GM23338 (cell line): ENCODE measurements around the gene RAB11FIP4. TPM values are rescaled to one million over a fixed set of nuclear protein-coding genes. Genes with fewer than 3 reads are reported as not detected.

Experiments used
- ATAC-seq: fragments of 200-7000 bp; cut with Tn5 transposase; 3 replicates; pipeline ENCODE4 v1.9.1; 2020
- DNase-seq: peaks from one replicate; pipeline ENCODE4 v3.0.0-alpha.2; 2015; ENCODE audit warnings: low spot score
- H2AFZ ChIP-seq: fragments of 200-600 bp; sonication (generic); 2 replicates; pipeline ENCODE4 v1.8.0; 2016; ENCODE audit warnings: antibody characterized with exemption, mild to moderate bottlenecking, moderate library complexity
- H3F3A ChIP-seq: fragments of 200-600 bp; sonication (generic); replicated peaks from 2 replicates; pipeline ENCODE4 v1.8.0; 2017; ENCODE audit warnings: antibody characterized with exemption, mixed run types, low read depth
- H3K27ac ChIP-seq: fragments of 200-600 bp; sonication (generic); 2 replicates; pipeline ENCODE4 v1.6.1; 2016; ENCODE audit warnings: low read depth
- H3K27me3 ChIP-seq: fragments of 200-600 bp; sonication (generic); 2 replicates; pipeline ENCODE4 v1.8.0; 2016; ENCODE audit warnings: mild to moderate bottlenecking, mixed run types, moderate library complexity; ENCODE audit not compliant: insufficient read depth
- H3K36me3 ChIP-seq: fragments of 200-600 bp; sonication (generic); 2 replicates; pipeline ENCODE4 v1.8.0; 2016; ENCODE audit warnings: mild to moderate bottlenecking; ENCODE audit not compliant: insufficient read depth
- H3K4me1 ChIP-seq: fragments of 200-600 bp; sonication (generic); 2 replicates; pipeline ENCODE4 v1.8.0; 2016; ENCODE audit warnings: mild to moderate bottlenecking, moderate library complexity; ENCODE audit not compliant: insufficient read depth
- H3K4me2 ChIP-seq: fragments of 200-600 bp; sonication (generic); 2 replicates; pipeline ENCODE4 v1.7.1; 2017; ENCODE audit warnings: mixed run types
- H3K4me3 ChIP-seq: fragments of 200-600 bp; sonication (generic); 2 replicates; pipeline ENCODE4 v1.6.1; 2016; ENCODE audit warnings: mixed run types
- H3K79me2 ChIP-seq: fragments of 200-600 bp; sonication (generic); replicated peaks from 2 replicates; pipeline ENCODE4 v1.8.0; 2017; ENCODE audit warnings: mild to moderate bottlenecking; ENCODE audit not compliant: insufficient read depth
- H3K9me2 ChIP-seq: fragments of 200-600 bp; sonication (generic); 2 replicates; pipeline ENCODE4 v1.8.0; 2017; ENCODE audit not compliant: insufficient read depth
- H4K20me1 ChIP-seq: fragments of 200-600 bp; sonication (generic); replicated peaks from 2 replicates; pipeline ENCODE4 v1.8.0; 2017; ENCODE audit warnings: mild to moderate bottlenecking; ENCODE audit not compliant: insufficient read depth
- H3K27ac Mint-ChIP-seq: 2 replicates; pipeline ENCODE4 v1.8.0; 2020; ENCODE audit warnings: inconsistent platforms, mild to moderate bottlenecking, moderate library complexity, mixed read lengths
- H3K27me3 Mint-ChIP-seq: 3 replicates; pipeline ENCODE4 v1.8.0; 2022; ENCODE audit warnings: low read depth, mild to moderate bottlenecking, moderate library complexity, mixed read lengths, inconsistent platforms; ENCODE audit not compliant: insufficient read depth, poor library complexity
- H3K36me3 Mint-ChIP-seq: 3 replicates; pipeline ENCODE4 v1.8.0; 2021; ENCODE audit warnings: low read depth, mild to moderate bottlenecking, inconsistent platforms, moderate library complexity, mixed read lengths
- H3K4me1 Mint-ChIP-seq: 3 replicates; pipeline ENCODE4 v1.8.0; 2020; ENCODE audit warnings: mild to moderate bottlenecking, inconsistent platforms, mixed read lengths
- H3K4me3 Mint-ChIP-seq: 3 replicates; pipeline ENCODE4 v1.8.0; 2021; ENCODE audit warnings: moderate library complexity, mild to moderate bottlenecking, inconsistent platforms, mixed read lengths
- H3K9me3 Mint-ChIP-seq: 3 replicates; pipeline ENCODE4 v1.8.0; 2020; ENCODE audit warnings: moderate library complexity, mild to moderate bottlenecking, inconsistent platforms, mixed read lengths
- EZH2 ChIP-seq: fragments of 200-600 bp; sonication (generic); IDR thresholded peaks from one replicate; pipeline ENCODE4 v1.8.0; 2017; ENCODE audit warnings: antibody characterized with exemption, mild to moderate bottlenecking, low read depth; ENCODE audit not compliant: unreplicated experiment
- EZH2phosphoT487 ChIP-seq: fragments of 200-600 bp; sonication (generic); IDR thresholded peaks from one replicate; pipeline ENCODE4 v1.8.1; 2018; ENCODE audit warnings: antibody characterized with exemption; ENCODE audit not compliant: unreplicated experiment
- JUNB ChIP-seq: IDR thresholded peaks from one replicate; pipeline ENCODE4 v1.6.1; 2016; ENCODE audit warnings: antibody characterized with exemption; ENCODE audit not compliant: unreplicated experiment
- NANOG ChIP-seq: IDR thresholded peaks from 2 replicates; pipeline ENCODE4 v1.6.1; 2016; ENCODE audit warnings: antibody characterized with exemption, borderline replicate concordance
- REST ChIP-seq: IDR thresholded peaks from one replicate; pipeline ENCODE4 v1.6.1; 2018; ENCODE audit warnings: antibody characterized with exemption; ENCODE audit not compliant: unreplicated experiment
- ZNF114 ChIP-seq: fragments of 250-450 bp; sonication (Bioruptor Pico); IDR thresholded peaks from 2 replicates; pipeline ENCODE4 v1.5.0; 2020; ENCODE audit warnings: mild to moderate bottlenecking, moderate library complexity
- polyA plus RNA-seq: library from polyadenylated mRNA; unstranded; fragments of >200 nt; fragmentation: Nextera tagmentation; extraction: Ambion mirVana; gene quantifications from 2 replicates; pipeline ENCODE4 v1.2.1, GENCODE V29; 2016
- total RNA-seq: library from RNA; depleted of rRNA; stranded (reverse); fragments of >200 nt; shearing (Covaris generic); gene quantifications from 2 replicates; pipeline ENCODE4 v1.2.3, GENCODE V29; 2014
- TF ChIP-seq, protein P1 (sequence below), 2 experiments: fragments of 200-600 bp in 1 of 2; sonication (generic) in 1 of 2; conservative IDR thresholded peaks; 2 replicates each; pipeline versions ENCODE4 v1.5.1 to v1.6.1; 2016 to 2017; ENCODE audit warnings: antibody characterized with exemption in 2 of 2, low read depth in 2 of 2, mild to moderate bottlenecking in 2 of 2, moderate library complexity in 1 of 2
- TF ChIP-seq, protein P2 (sequence below): IDR thresholded peaks from 2 replicates; pipeline ENCODE4 v1.6.1; 2016; ENCODE audit warnings: antibody characterized with exemption

Gene RAB11FIP4
- total and polyA plus RNA-seq, 2 experiments from 2014 or later, result 26.0 to 65.6 TPM

- Histone ChIP-seq H3K27ac (peak overlapping the region; percentile 39; the same call in 1 of the 2 replicates), H2AFZ (no peak overlapping the region)
- no peaks in the 10 kb centered on the region for H3K27me3 Mint-ChIP-seq
Observed at GRCh38 chr17:31508288-31509094, 117.0 kb downstream of the RAB11FIP4 start.

DNA sequence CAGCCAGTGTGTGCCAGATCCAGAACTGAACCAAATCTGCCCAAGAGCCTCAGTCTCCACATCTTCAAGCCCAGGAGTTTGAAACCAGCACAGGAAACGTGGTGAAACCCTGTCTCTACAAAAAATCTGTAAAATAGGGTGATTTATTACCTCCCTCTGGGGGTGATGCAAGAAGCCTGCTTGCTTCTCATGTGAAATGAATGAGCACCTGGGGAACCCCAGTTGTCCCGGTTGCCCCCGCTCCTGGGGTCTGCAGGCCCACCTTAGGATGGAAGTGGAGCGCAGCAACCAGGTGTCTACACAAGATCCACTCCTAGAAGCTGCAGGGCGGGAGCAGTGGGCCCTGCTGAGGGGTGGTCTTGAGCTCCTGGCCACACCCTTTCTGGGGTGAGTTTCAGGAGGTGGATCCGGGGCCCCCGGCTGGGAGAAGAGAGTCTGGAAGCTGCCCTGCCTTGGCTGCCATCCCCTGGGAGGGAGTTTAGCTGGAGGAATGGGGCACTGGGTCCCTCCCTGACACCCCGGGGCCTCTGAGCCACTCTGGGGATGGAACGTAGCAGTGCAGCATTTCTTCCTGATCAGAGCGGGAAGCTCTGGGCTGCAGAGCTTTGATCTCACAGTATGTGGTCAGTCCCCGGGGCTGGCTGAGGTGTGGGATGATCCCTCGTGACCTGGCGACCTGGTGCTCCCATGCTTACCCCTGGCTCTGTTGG, 117.8 kb downstream of the RAB11FIP4 start:
- Mint-ChIP-seq H3K4me3 (no peak overlapping the region; the same call in 2 of the 3 replicates), H3K27ac (peak overlapping the region; percentile 90), H3K4me1 (peaks cover 17% of the 10 kb centered on the region), H3K36me3 (no peaks in the 10 kb centered on the region), H3K9me3 (no peaks in the 10 kb centered on the region), H3K27me3 (no peaks in the 10 kb centered on the region)
- Histone ChIP-seq H2AFZ (no peak overlapping the region), H3K4me3 (no peak overlapping the region), H3K4me1 (peaks cover 11% of the 10 kb centered on the region), H3K27ac (0 out of 2 replicates have a peak overlapping the region, but pooled peaks have one; percentile 39), H3K4me2 (no peak overlapping the region), H4K20me1 (peaks cover 8% of the 10 kb centered on the region; the same call in 1 of the 2 replicates), H3F3A (peaks cover 4% of the 10 kb centered on the region), H3K36me3 (no peaks in the 10 kb centered on the region), H3K27me3 (no peaks in the 10 kb centered on the region), H3K9me2 (no peaks in the 10 kb centered on the region), H3K79me2 (peaks cover 56% of the 10 kb centered on the region)
- ATAC-seq, result no peak; the same call in 2 of the 3 replicates
- no peak for DNase-seq
- TF ChIP-seq REST (no peak), ZNF114 (CRISPR knock-in tag) (no peak), NANOG (no peak), EZH2 (no peak)
- TF ChIP-seq, protein P1, sequence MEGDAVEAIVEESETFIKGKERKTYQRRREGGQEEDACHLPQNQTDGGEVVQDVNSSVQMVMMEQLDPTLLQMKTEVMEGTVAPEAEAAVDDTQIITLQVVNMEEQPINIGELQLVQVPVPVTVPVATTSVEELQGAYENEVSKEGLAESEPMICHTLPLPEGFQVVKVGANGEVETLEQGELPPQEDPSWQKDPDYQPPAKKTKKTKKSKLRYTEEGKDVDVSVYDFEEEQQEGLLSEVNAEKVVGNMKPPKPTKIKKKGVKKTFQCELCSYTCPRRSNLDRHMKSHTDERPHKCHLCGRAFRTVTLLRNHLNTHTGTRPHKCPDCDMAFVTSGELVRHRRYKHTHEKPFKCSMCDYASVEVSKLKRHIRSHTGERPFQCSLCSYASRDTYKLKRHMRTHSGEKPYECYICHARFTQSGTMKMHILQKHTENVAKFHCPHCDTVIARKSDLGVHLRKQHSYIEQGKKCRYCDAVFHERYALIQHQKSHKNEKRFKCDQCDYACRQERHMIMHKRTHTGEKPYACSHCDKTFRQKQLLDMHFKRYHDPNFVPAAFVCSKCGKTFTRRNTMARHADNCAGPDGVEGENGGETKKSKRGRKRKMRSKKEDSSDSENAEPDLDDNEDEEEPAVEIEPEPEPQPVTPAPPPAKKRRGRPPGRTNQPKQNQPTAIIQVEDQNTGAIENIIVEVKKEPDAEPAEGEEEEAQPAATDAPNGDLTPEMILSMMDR (conservative IDR thresholded peaks at IDR 0.05; ENCODE audit: low read depth in 2 of 2), result no peak
- TF ChIP-seq, protein P2, sequence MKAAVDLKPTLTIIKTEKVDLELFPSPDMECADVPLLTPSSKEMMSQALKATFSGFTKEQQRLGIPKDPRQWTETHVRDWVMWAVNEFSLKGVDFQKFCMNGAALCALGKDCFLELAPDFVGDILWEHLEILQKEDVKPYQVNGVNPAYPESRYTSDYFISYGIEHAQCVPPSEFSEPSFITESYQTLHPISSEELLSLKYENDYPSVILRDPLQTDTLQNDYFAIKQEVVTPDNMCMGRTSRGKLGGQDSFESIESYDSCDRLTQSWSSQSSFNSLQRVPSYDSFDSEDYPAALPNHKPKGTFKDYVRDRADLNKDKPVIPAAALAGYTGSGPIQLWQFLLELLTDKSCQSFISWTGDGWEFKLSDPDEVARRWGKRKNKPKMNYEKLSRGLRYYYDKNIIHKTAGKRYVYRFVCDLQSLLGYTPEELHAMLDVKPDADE, result no peak

More at GRCh38 chr17:31508288-31509094, 117.0 kb downstream of the RAB11FIP4 start:
- DNase-seq (peak; percentile 73), ATAC-seq (peak; percentile 86)
- Histone ChIP-seq H3K36me3 (no peaks in the 10 kb centered on the region), H4K20me1 (peaks cover 9% of the 10 kb centered on the region; the same call in 1 of the 2 replicates), H3F3A (peaks cover 4% of the 10 kb centered on the region), H3K9me2 (no peaks in the 10 kb centered on the region), H3K4me2 (no peak overlapping the region), H3K79me2 (peaks cover 63% of the 10 kb centered on the region), H3K4me1 (peaks cover 11% of the 10 kb centered on the region), H3K27me3 (no peaks in the 10 kb centered on the region), H3K4me3 (no peak overlapping the region)
- H3K27ac Mint-ChIP-seq, result peak overlapping the region; percentile 90
- no peaks in the 10 kb centered on the region for H3K36me3 Mint-ChIP-seq
- peaks cover 17% of the 10 kb centered on the region for H3K4me1 Mint-ChIP-seq
- no peaks in the 10 kb centered on the region for H3K9me3 Mint-ChIP-seq
- H3K4me3 Mint-ChIP-seq, result no peak overlapping the region; the same call in 2 of the 3 replicates
- no peak for TF ChIP-seq EZH2
- no peak for TF ChIP-seq EZH2phosphoT487
- TF ChIP-seq, protein P1 (conservative IDR thresholded peaks at IDR 0.05; ENCODE audit: low read depth in 2 of 2), result peak; percentile 60 to 63
- TF ChIP-seq JUNB, result no peak
